NCI-H460 (cell line): ENCODE measurements around the gene TRAF6. TPM values are rescaled to one million over a fixed set of nuclear protein-coding genes. Genes with fewer than 3 reads are reported as not detected.
"Not testable (repeated sequence)": the region's sequence is repeated elsewhere in the genome, so short reads cannot be mapped to it uniquely, and the experiment has no call there.

Experiments
- DNase-seq: peaks from one replicate; pipeline ENCODE4 v3.0.0-alpha.2; 2016; ENCODE audit warnings: low read depth; ENCODE audit errors: extremely low read depth
- total RNA-seq: library from RNA; depleted of rRNA; stranded (reverse); fragments of >200 nt; shearing (Covaris generic); gene quantifications from 2 replicates; pipeline ENCODE4 v1.2.3, GENCODE V29; 2014

TRAF6 gene
- total RNA-seq, 1 experiment from 2014 or later, result 7.8 TPM

DNA sequence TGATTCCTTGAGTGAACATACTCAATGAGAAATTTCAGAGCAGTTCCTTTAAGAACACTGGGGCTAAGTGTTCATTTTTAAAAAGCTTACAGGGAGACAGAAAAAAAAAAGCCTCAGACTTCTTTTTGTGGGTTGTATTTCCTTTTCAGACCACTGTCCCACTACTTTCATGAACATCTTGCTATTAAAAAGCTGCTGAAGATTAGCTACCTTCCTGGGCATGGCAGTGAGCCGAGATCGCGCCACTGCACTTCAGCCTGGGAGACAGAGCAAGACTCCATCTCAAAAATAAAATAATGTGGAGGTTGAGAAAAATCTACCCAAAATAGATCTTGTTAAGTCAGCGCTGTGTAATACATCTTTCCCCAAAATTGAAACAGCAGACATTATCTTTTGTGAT, 10.8 kb downstream of the TRAF6 start:
- no peak for DNase-seq

DNA sequence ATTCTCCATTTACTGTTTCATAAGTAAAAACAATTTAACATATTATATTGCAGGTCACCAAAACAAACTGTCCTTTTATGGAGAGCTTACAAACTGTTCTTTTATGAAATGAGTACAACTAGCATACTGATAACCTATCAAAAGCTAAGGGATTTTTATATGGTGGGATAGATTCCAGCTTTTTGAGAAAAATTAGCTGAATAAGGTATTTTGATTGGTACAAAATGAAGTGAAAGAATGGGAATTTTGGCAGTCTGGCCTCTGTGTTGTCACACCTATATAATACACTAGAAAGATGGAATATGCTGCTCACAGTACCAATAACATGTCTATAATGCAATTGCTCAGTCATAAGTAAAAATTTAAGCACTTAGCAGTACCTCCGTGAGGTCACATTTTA, 11.4 kb downstream of the TRAF6 start:
- no peak for DNase-seq

DNA sequence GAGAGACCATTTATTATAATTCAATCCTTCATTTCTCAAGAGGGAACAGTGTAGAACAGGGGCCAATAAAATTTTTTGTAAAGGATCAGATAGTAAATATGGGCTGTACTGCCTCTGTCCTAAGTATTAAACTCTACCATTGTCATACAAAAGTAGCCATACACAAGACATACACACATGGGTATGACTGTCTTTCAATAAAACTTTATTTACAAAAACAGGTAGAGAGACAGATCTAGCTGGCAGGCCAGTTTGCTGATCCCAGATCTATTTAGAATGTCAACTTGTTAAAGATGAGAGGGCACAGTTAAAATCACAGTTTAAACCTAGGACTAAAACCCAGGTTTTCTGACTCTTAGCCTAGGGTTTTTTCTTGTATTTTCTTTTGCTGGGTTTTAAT, 16.7 kb downstream of the TRAF6 start:
- DNase-seq, result no peak

DNA sequence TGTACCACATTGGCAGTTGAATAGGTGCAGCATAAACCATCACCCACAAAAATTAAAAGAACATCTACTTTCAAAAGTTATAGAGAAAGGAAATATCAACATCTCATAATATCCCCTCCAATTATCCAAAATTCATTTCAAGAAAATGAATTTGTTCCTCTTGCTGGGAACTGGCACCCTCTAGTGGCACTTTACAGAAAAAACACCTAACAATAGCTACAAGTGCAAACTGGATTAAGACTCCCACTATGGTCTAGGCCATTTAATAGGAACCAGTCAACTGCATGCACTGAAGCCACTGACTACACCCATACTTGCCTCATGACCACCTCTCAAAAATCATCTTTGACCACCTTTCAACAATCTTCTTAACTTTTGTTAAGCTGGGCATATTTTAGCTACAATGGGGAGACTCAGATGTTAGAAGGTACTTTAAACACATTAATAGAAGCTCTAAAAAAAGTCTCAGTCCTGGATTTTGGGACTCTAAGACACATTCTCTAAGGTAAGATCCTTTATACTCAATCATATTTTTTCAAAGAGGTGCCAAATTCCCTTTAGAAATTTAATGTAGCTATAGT, 17.3 kb downstream of the TRAF6 start:
- peak; percentile 37 for DNase-seq

DNA sequence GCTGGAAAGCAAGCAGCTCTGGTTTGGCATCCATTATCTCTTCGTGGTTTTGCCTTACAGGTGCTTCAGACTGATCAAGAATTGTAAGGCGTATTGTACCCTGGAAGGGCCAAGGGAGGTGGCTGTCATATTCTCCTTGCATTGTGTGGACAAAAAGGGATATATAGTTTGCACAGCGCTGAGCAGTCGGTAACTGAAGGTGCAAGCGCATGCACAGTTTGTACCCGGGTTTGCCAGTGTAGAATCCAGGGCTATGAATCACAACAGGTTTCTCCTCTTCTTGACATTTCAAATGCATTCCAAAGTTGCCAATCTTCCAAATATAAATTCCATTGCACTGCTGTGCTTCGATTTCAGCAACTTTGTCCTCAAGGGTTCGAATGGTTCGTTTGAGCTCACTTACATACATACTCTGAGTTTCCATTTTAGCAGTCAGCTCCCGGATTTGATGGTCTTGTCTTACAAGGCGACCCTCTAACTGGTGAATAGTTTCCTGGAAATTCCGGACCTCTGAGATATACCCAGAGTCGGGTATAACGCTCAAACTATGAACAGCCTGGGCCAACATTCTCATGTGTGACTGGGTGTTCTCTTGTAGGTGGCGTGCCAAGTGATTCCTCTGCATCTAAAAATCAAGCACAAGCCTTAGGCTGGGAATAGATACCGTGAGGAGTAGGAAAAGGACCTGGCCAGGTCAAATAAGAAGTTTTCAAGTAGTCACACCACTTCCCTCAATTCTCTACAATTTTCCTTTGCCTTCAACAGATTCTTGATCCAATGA, 19.9 kb downstream of the TRAF6 start:
- no peak for DNase-seq

DNA sequence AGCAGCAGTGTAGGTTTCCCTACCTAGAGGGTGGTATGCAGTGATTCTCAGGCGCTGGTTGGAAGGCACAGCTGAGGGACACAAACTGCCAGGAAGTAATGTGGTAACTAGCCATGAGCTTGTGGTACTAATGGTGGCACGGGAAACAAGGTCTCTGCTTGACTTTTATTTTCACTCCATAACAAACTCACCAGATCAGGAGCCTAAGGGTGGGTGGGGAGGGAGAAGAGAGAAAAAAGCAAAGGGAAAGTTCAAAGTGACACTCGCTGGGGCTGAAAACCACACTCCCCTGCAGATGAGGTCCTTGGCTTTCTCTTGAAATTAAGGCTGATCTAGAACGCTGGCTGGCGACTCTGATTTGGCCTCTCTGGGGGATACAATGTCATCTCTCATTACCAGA, 22.0 kb downstream of the TRAF6 start:
- no peak for DNase-seq

DNA sequence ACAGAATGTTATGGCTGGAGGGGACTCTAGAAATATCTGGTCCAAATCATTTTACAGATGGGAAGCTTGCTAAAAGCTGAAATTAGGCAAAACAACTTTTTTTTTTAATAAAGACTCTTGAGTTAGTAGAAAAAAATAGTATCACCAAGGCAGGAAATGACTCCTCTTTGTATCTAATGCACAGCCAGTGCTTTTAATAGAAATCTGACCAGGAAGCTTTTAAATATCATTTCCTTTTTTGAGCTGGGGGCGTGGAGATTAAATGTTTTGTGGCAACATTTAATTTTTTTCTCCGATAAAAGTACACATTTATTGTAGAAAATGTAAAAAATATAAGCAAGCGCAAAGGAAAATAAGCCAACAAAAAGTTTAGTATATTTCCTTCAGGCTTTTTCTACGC, 22.5 kb downstream of the TRAF6 start:
- DNase-seq, result no peak

DNA sequence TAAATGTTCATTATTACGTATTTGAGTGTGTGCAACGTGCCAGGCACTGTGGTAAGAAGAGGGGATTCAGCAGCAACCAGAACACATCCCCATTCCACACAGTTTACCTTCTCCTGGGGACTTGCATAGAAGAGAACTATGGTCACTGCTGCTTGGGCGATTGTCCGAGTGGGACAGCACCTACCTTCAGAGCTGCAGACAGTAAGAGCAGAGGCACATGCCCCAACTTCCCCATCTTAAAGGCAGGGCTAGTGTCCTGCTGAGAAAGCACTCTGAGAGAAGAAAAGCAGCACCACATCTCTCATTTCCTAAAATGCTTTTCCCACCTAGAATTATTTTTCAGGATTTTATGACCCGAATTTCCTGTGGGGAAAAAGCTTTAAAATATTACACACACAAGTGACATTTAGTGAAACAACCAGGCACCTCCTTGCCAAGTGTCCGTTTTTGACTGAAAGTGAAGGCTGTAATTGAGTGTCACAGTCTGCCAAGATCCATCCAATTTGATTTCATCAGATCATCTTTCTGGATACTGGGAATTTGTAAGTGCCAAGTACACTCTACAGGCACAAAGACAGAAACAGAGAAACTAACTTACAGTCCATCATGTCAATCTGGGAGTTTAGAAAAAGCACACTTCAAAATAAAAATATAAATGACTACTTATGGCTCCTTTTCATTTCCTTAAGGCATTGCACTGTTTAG, 24.6 kb downstream of the TRAF6 start:
- DNase-seq, result no peak

DNA sequence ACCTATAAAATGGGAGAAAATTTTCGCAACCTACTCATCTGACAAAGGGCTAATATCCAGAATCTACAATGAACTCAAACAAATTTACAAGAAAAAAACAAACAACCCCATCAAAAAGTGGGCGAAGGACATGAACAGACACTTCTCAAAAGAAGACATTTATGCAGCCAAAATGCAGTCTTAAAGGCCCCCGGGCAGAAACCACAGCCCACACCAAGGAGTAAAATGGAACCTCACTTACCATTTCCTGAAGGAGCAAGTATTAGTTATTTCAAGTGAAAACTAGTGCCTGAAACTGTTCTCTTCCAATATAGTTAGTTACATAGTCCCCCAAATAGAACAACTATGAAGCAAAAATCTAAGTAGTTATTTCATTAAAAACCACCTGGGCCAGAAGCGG, 27.0 kb downstream of the TRAF6 start:
- DNase-seq, result not testable (repeated sequence)

DNA sequence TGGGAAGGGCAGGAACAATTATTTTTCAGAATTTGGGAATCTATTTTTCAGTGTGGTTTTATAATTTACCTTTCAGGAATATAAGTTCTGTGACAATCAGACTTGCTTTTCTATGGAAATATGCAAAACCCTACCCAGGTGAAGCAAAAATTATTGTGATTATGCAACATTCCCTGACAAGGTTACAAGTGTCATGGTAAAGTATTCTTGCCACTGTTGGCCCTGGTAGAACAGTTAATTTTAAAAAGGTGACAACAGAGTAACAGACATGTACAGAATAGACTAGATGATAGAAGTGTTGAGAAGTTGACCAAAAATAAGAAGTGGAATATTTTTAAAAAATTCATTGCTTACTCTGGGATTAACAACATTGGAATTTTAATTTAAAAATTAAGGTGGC, 29.2 kb downstream of the TRAF6 start:
- no peak for DNase-seq

DNA sequence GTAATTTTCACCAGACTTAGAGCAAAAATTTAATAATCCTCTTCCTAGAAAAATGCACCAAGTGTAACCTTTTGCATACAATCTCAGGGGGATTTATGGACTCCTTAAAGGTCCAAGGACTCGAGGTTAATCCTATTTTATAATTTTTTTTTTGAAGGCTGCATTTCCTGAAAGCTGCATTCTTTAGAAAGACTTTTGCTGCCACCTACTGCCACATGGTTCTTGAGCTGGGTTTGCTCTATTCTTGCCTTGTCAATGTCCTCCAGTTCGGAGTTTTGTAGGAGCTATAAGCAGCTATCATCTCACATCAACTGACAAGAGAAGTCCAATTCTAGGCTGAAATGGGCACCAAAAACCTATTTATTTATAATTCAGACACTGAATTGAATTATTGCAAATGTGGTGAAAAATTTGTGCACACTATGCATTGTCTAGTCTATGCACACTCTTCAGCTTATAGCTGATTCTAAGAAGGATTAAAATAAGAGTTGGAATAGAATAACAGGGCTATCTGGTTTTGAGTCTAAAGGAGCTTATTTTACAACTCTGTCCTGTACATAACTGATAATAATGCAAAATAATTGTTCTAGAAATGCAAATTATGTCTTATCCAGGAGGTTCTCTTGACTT, 31.3 kb downstream of the TRAF6 start:
- peak; percentile 18 for DNase-seq

DNA sequence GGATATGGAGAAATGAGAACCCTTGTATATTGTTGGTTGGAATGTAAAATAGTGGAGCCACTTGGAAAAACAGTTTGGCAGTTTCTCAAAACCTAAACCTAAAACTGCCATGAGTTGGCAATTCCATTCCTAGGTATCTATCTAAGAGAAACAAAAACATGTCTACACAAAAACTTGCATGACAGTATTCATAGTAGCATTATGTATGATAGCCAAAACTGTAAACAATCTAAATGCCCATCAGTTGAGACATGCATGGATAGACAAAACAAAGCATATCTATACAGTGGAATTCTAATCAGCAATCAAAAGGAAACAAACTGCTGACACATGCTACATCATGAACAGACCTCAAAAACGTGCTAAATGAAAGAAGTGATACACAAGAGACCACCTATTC, 34.9 kb downstream of the TRAF6 start:
- DNase-seq, result no peak

DNA sequence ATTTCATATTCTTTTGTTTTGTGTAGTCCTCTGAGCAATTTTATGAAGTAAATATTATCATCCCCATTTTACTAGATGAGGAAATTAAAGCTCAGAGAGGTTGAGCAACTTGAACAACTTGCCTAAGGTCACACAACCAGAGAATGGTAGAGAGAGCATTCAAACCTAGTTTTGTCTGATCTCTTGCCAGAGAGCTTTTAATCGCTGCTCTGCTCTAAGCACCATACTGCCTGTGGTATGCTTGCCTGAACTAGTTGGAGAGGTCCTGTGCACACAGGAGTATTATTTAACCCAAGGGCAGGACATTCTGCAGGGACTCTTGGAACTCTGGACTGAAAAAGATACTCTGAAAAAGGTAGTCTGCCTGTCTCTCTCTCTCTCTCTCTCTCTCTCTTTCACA, 38.5 kb downstream of the TRAF6 start:
- no peak for DNase-seq

DNA sequence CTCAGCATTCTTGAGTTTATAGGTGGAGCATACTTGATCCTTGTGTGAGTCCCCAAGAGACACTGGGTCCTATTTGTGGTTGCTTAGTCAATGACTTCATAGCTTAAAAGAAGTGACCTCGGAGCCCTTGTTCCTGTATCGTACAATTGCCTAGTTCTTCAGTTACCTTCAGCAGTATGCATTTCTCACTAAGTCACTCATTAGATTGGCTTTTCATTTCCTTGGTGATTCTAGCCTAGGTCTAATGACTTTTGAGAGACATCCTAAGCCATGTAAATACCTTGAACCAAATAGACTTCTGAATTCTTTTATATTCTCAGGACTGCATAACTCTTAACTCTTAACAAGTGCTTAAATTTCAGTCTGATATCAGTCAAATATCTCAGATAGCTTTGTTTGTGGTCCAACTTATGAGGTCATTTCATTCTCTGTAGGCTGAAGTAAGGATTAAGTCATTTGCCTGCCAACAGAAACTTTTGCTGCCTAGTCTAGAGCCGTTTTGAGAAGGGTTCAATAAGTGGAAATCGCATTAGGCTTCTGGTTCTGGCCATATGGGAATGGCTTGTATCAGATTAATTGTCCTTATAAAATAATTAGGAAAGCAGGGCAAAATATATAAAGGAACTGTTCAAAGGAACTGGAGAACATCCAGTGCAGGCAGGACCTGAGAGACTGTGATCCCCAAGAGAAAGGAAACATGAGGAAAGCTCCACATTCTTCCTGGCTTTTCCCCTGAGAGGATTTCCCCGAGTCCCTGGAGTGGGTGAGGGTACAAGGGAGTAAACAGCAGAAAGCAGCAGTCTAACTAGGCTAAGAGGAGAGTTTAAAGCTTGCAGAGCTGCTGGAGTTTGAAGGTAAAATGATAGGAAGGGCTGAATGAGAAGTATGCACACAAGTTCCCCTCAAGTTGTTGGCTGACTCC, 39.9 kb downstream of the TRAF6 start:
- no peak for DNase-seq

DNA sequence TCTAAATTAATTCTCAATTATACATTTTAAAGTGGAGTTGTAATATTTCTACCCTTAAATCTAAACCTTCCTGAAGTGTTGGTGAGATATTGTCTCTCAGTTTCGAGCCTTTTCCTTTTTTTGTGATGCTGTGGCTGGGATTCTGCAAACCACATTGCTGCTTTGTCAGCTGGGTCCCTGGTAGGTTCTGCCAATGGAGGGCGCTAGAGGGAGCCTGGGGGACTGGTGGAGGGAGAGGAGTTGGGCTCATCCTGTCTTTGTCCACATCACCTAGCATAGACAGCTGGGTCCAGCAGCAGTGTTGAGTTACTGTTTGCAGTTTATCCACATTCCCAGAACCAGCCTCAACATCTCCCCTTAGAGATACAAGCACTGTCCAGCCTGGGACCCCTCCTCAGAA, 41.0 kb downstream of the TRAF6 start:
- DNase-seq, result no peak

DNA sequence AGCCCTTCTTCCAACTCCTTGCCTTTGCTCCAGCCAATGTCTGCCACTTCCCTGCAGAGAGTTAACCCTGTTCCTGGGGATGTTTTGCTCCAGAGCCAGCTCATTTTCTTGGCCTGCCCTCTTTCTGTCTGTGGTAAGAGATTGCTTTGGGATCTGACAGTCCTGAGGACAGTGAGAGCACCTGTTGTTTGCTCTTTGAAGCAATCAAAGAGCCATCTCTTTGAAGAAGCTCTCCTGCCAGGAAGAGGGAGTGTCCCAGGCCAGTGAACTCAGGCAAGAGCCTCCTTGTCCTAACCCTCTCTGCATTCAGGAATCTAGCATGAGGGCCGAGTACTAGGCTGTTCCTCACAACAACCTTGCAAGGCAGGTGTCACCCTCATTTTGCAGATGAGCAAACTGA, 42.2 kb downstream of the TRAF6 start:
- DNase-seq, result no peak

DNA sequence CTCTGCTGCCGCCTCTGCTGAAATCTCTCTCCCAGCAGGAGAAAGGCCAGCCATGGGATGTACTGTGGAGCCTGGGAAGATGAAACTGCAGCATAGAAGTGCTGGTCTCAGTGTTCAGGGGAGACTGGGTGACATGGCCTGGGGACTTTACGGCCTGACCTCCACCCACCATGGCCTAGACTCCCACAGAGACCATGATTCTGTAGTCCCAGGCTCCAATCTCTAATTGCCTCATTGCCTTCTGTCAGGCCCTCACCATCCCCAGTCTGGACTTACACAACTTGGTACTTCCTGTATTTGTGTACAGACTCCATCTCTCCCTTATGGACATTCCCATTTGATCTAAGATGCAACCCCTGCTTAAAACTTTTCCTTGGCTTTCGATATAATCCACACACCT, 43.1 kb downstream of the TRAF6 start:
- no peak for DNase-seq

DNA sequence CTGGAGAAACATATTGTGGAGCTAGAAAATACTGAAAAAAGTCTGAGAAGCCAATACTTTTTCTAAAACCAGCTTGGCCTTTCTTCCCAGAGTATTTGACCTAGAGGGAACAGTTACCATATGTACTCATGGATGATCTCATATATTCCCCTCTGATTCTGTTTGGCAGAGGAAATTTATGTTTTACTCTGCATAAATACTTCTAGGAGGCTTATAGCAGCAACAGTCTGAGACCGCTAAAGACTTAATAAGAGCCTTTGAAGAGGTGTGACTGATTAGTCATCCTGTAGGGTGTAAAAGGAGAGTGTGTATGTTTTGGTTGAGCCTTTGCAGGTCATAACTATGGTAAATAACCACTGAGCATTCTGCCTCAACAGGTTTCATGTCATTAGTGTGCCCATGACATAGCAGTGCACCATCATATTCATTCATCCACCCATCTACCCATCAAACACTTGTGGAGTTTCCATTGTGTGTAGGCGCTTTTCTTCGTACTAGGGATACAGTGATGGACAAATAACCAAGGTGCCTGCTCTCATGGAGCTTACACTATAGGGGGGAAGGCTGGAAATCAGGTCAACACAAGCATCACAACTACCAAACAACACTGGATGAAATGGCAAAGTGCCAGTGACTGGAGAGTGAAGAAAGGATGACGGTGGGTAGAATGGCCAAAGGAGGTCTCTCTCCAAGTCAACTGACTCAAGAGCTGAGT, 44.5 kb downstream of the TRAF6 start:
- no peak for DNase-seq

DNA sequence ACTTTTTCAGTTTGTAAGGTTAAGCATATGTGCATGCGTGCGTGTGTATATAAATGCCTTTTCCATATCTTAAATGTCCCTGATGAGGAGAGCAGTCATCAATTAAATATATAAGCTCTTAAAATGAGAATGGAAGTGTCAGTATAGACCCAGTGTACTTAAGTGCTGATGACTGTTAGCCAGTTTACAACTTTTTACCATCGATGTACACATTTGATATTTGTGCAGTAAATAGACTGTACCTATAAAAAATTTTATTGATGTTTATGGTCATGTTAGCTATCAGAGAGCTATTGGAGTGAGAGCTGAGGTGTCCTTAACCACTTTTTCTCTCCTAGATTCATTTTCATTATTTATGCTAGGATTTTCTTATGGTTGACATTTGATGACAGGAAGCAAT, 45.4 kb downstream of the TRAF6 start:
- no peak for DNase-seq

DNA sequence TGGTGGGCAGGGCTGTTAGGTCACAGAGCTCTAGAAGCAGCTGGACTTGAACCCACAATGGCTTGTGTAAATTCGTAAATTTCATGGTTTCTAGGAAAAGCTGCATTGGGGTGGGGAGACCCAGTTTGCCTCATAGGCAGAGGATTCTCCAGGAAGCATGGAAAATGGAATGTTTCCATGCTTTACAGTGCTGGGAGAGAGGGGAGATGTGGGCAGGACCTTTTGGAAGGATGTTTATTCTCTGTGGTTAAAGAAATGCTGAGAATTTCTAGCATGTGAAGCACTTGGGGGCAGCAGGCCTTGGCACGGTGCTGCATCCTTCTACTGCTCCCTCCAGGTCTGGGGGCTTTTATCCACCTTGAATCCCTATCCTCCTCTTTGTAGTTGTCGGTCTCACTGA, 46.3 kb downstream of the TRAF6 start:
- no peak for DNase-seq
